SK-N-MC (cell line): ENCODE data around the gene TSPEAR.

Experiments used
- DNase-seq: peaks from one replicate; pipeline ENCODE4 v3.0.0-alpha.2; 2011; ENCODE audit warnings: low read depth, low spot score
- H3K27ac ChIP-seq: fragments of 200-600 bp; sonication (generic); 2 replicates; pipeline ENCODE4 v1.5.1; 2016; ENCODE audit warnings: mixed run types
- H3K36me3 ChIP-seq: fragments of 200-600 bp; sonication (generic); 2 replicates; pipeline ENCODE4 v1.6.1; 2017; ENCODE audit warnings: antibody characterized with exemption, low read length, mixed read lengths; ENCODE audit not compliant: insufficient read depth
- H3K4me3 ChIP-seq: fragments of 200-600 bp; sonication (generic); 2 replicates; pipeline ENCODE4 v1.5.1; 2016
- H3K9ac ChIP-seq: fragments of 200-600 bp; sonication (generic); 2 replicates; pipeline ENCODE4 v1.8.0; 2017; ENCODE audit warnings: mixed run types, mixed read lengths; ENCODE audit not compliant: insufficient read length
- H3K9me3 ChIP-seq: fragments of 200-600 bp; sonication (generic); 2 replicates; pipeline ENCODE4 v1.6.1; 2017; ENCODE audit warnings: low read depth, mild to moderate bottlenecking, antibody characterized with exemption, low read length, moderate library complexity, mixed read lengths
- EZH2 ChIP-seq: fragments of 200-600 bp; sonication (generic); IDR thresholded peaks from one replicate; pipeline ENCODE4 v1.6.1; 2017; ENCODE audit warnings: antibody characterized with exemption
- FOXP2 ChIP-seq: optimal IDR thresholded peaks from 2 replicates; pipeline ENCODE3; 2011; ENCODE audit warnings: mild to moderate bottlenecking, moderate library complexity; ENCODE audit not compliant: insufficient read depth; ENCODE audit errors: extremely low read length, control extremely low read depth
- POLR2AphosphoS5 ChIP-seq: IDR thresholded peaks from 2 replicates; pipeline ENCODE4 v1.6.1; 2012; ENCODE audit warnings: mild to moderate bottlenecking, low read depth, low read length, borderline replicate concordance

Gene TSPEAR

GRCh38 chr21:44450402-44450801, 261.0 kb downstream of the TSPEAR start:
- H3K9ac ChIP-seq, result no peak overlapping the region
- no peak for TF ChIP-seq EZH2
- TF ChIP-seq POLR2AphosphoS5, result no peak
- no peak for TF ChIP-seq FOXP2
- no peaks in the 10 kb centered on the region for H3K36me3 ChIP-seq
- no peak overlapping the region for H3K27ac ChIP-seq
- no peak overlapping the region for H3K4me3 ChIP-seq
- H3K9me3 ChIP-seq, result no peaks in the 10 kb centered on the region
- no peak for DNase-seq

GRCh38 chr21:44449473-44450363, 261.7 kb downstream of the TSPEAR start:
- TF ChIP-seq FOXP2, result no peak
- no peak for TF ChIP-seq EZH2
- TF ChIP-seq POLR2AphosphoS5, result no peak
- H3K36me3 ChIP-seq, result no peaks in the 10 kb centered on the region
- no peak for DNase-seq
- no peak overlapping the region for H3K4me3 ChIP-seq
- H3K9ac ChIP-seq, result no peak overlapping the region
- H3K9me3 ChIP-seq, result no peaks in the 10 kb centered on the region
- H3K27ac ChIP-seq, result no peak overlapping the region

GRCh38 chr21:44448651-44449131, 262.7 kb downstream of the TSPEAR start:
- no peak overlapping the region for H3K4me3 ChIP-seq
- H3K9ac ChIP-seq, result no peak overlapping the region
- H3K9me3 ChIP-seq, result no peaks in the 10 kb centered on the region
- TF ChIP-seq POLR2AphosphoS5, result no peak
- TF ChIP-seq FOXP2, result no peak
- TF ChIP-seq EZH2, result no peak
- no peak for DNase-seq
- H3K27ac ChIP-seq, result no peak overlapping the region
- no peaks in the 10 kb centered on the region for H3K36me3 ChIP-seq
